Esophagus squamous epithelium (tissue), 4 donors: ENCODE measurements around the gene ASXL3.

Experiments
- CTCF ChIP-seq, 6 experiments: fragments of 450-650 bp in 4 of 6; fragments of 200-600 bp in 2 of 6; sonication (generic) in 2 of 6; IDR thresholded peaks; one replicate each; pipeline ENCODE4 v1.5.1; 2016 to 2019; ENCODE audit warnings: antibody characterized with exemption in 6 of 6, mild to moderate bottlenecking in 4 of 6, moderate library complexity in 4 of 6
- POLR2A ChIP-seq, 4 donors: fragments of 450-650 bp; IDR thresholded peaks; one replicate each; pipeline ENCODE4 v1.6.1; 2017; ENCODE audit warnings: antibody characterized with exemption in 4 of 4, mild to moderate bottlenecking in 4 of 4, moderate library complexity in 3 of 4

GRCh38 chr18:33744032-33744697 lies 166.1 kb downstream of the ASXL3 start:
- TF ChIP-seq CTCF (IDR thresholded peaks at IDR 0.05): no peak
- TF ChIP-seq POLR2A (IDR thresholded peaks at IDR 0.05): no peak
